ENCODE measurements around the gene NOS1AP. TPM values are rescaled to one million over a fixed set of nuclear protein-coding genes. Genes with fewer than 3 reads are reported as not detected.
A peak's percentile ranks its signal among the peaks of the same experiment; 100 is the strongest.

NOS1AP gene
- total RNA-seq, 2 donors from 2014 or later: 3.1 to 4.0 TPM

DNA sequence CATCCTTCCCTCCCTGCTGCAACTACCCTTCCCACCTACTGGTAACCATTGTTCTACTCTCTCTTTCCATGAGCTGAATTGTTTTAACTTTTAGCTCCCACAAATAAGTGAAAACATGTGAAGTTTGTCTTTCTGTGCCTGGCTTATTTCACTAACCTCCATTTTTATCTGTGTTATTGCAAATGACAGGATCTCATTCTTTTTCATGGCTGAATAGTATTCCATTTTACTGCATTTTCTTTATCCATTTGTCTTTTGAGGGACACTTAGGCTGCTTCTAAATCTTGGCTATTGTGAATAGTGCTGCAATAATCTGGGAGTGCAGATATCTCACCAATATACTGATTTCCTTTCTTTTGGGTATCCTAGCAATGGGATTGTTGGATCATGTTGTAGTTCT is 80.6 kb downstream of the NOS1AP start:
- ATAC-seq: no peak
- intact Hi-C loops (cut with DNase I): no loop called here
- Histone ChIP-seq H3K36me3 (replicated peaks in 1 of 2; ENCODE audit: insufficient read depth in 1 of 2, low read depth in 2 of 2) (no peaks in the 10 kb centered on the region), H3K9me3 (no peaks in the 10 kb centered on the region), H3K4me1 (peaks cover 8% of the 10 kb centered on the region), H3K4me3 (no peak overlapping the region), H3K27me3 (no peaks in the 10 kb centered on the region), H3K27ac (no peak overlapping the region)
- TF ChIP-seq, protein P1, sequence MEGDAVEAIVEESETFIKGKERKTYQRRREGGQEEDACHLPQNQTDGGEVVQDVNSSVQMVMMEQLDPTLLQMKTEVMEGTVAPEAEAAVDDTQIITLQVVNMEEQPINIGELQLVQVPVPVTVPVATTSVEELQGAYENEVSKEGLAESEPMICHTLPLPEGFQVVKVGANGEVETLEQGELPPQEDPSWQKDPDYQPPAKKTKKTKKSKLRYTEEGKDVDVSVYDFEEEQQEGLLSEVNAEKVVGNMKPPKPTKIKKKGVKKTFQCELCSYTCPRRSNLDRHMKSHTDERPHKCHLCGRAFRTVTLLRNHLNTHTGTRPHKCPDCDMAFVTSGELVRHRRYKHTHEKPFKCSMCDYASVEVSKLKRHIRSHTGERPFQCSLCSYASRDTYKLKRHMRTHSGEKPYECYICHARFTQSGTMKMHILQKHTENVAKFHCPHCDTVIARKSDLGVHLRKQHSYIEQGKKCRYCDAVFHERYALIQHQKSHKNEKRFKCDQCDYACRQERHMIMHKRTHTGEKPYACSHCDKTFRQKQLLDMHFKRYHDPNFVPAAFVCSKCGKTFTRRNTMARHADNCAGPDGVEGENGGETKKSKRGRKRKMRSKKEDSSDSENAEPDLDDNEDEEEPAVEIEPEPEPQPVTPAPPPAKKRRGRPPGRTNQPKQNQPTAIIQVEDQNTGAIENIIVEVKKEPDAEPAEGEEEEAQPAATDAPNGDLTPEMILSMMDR (IDR thresholded peaks at IDR 0.05): no peak
- no peak for TF ChIP-seq POLR2A (IDR thresholded peaks at IDR 0.05)
- no peak for DNase-seq

DNA sequence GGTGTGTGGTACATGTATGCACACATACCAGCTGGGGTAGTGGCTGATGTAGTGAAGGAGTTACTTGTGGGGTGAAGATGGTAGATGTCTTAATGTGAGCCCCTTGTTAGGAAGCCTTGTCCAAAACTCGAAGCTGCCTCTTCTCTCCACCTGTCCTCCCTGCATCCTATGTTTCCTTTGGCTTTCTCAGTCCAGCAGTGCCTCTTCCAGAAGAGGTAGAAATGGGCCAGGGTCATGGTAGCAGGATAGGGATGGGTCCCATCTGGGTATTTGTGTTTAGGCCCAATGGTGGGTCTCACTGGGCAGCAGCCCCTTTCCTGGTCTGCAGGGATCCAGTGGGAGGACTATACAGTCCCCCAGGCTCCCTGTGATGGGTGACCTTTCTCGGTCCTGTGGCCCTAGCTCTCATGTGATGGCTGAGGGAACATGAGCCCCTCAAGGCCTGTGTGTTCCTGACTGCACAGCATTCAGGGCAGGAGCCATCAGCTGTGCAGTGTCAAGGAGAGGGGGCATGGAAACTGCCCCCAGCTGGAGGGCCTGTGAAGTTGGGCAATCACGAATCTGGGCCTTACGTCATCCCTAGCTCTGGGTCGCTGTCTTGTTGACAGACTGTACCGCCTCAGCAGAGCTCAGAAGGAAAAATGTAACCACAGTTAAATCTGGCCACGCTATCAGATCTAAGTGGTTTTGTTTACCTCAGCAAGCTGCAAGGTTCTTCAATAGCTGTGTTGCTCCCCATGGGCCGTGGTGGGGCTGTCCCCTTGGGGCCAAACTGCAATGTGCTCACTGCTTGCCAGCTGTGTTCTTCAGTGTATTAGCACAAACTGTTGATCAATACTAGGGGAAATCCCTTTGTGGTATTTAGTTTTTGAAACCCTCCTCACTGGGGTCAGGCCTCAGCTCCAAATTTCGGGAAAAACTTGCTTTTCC is 82.7 kb downstream of the NOS1AP start:
- no peaks in the 10 kb centered on the region for H3K27me3 ChIP-seq
- H3K4me3 ChIP-seq: no peak overlapping the region
- ATAC-seq: peak; percentile 80
- peak in 3 of 4 donors; percentile 29 to 46 (median 33) for DNase-seq
- WGBS, 2 donors: 57 to 58% methylated on average over 4 to 9 of the region's 9 CpGs
- H3K27ac ChIP-seq: no peak overlapping the region
- no peaks in the 10 kb centered on the region for H3K9me3 ChIP-seq
- intact Hi-C loops (cut with DNase I): no loop called here
- H3K36me3 ChIP-seq (replicated peaks in 1 of 2; ENCODE audit: insufficient read depth in 1 of 2, low read depth in 2 of 2): no peaks in the 10 kb centered on the region
- H3K4me1 ChIP-seq: peaks cover 8% of the 10 kb centered on the region
- TF ChIP-seq, protein P1 (IDR thresholded peaks at IDR 0.05): no peak
- TF ChIP-seq POLR2A (IDR thresholded peaks at IDR 0.05): no peak

DNA sequence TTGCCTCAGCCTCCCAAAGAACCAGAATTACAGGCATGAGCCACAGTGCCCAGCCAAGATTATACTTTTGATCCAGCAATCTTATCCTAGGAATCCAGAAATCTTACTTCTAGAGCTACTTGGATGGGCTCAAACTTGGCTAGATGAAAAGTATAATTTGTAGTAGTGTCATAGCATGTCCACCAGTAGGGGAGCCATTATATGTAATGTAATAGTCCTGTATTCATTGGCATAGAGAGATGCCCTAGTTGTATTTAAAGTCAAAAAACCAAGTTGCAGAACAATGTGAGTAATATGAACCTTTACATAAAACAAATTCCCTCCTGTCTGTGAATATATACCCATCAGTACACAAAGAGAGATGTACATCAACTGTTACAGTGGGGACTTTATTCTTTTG is 83.9 kb downstream of the NOS1AP start:
- no peaks in the 10 kb centered on the region for H3K36me3 ChIP-seq (replicated peaks in 1 of 2; ENCODE audit: insufficient read depth in 1 of 2, low read depth in 2 of 2)
- no peaks in the 10 kb centered on the region for H3K27me3 ChIP-seq
- no peak overlapping the region for H3K27ac ChIP-seq
- no peaks in the 10 kb centered on the region for H3K9me3 ChIP-seq
- intact Hi-C loops (cut with DNase I): no loop called here
- H3K4me3 ChIP-seq: no peak overlapping the region
- DNase-seq (no peak), ATAC-seq (no peak)
- peaks cover 8% of the 10 kb centered on the region for H3K4me1 ChIP-seq
- no peak for TF ChIP-seq POLR2A (IDR thresholded peaks at IDR 0.05)
- TF ChIP-seq, protein P1 (IDR thresholded peaks at IDR 0.05): no peak

DNA sequence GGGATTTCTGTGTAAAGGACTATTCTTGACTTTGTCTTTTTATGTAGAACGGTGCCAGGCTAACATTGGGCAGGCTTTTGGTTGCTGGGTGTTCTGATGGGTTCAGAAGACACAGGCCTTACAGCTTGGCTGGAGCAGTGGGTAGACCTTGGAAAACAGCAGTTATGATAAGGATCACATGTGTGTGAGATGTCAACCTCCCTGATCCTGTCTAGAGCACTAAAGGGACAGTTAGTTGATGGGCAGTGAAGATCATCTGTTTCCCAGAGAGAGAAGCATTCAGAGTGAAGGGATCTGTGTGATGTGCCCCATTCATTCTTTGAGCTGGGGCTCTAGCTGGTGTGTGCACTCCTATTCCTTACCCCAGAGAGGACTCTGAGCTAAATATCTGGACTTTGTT is 88.0 kb downstream of the NOS1AP start:
- DNase-seq (no peak), ATAC-seq (no peak)
- no peaks in the 10 kb centered on the region for H3K9me3 ChIP-seq
- 86 to 88% methylated on average over 1 of the region's 1 CpG for WGBS, 2 donors
- H3K4me3 ChIP-seq: no peak overlapping the region
- no peaks in the 10 kb centered on the region for H3K36me3 ChIP-seq (replicated peaks in 1 of 2; ENCODE audit: insufficient read depth in 1 of 2, low read depth in 2 of 2)
- intact Hi-C loops (cut with DNase I): no loop called here
- TF ChIP-seq, protein P1 (IDR thresholded peaks at IDR 0.05): no peak
- TF ChIP-seq POLR2A (IDR thresholded peaks at IDR 0.05): no peak
- H3K27me3 ChIP-seq: no peaks in the 10 kb centered on the region
- H3K4me1 ChIP-seq: peaks cover 26% of the 10 kb centered on the region
- H3K27ac ChIP-seq: no peak overlapping the region

All from body of pancreas (tissue), 4 donors.